GM18867 (cell line): ENCODE measurements around the gene COL2A1.

Experiments used
- ATAC-seq: cut with Tn5 transposase; IDR thresholded peaks from one replicate; pipeline ENCODE4 v1.9.1; 2021; ENCODE audit warnings: mild to moderate bottlenecking, moderate library complexity; ENCODE audit not compliant: unreplicated experiment

The COL2A1 gene

DNA sequence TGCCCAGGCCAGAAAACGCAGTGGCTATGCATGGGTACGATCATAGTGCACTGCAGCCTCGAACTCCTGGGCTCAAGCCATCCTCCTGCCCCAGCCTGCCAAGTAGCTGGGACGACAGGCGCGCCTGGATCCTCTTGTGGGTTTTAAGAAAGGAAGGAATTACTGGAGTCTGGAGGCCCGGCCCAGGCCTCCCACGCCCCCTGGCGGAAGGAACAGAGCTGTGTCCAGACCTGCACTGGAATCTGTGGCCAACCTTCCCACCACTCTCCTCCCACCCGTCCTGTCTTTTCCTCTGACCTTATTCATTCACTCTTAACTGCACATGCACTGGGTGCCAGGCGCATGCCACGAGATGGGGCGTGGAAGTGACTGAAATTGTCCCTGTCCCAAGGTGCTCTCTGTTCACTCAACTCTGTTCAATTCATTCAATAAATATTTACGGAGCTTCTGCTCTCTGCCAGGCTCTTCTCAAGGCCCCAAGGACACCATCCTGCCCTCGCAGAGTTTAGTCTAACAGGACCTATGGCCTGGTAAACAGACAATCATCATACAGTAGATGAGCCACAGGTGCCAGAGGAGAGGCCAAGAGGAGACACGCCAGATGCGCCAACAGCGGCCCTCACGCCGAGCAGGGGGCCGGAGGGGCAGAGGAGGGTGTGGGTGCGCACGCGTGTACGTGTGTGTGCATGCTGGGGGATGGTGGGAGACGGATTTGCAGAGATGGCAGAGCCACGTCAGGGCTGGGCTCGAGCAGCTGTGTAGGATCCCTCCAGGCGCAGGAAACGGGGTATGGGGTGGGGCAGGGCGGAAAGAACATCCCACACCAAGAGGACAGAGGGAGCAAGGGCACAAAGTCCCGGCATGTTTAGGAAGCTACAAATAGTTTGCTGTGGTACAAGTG is 54.6 kb downstream of the COL2A1 start:
- ATAC-seq = peak; percentile 71

DNA sequence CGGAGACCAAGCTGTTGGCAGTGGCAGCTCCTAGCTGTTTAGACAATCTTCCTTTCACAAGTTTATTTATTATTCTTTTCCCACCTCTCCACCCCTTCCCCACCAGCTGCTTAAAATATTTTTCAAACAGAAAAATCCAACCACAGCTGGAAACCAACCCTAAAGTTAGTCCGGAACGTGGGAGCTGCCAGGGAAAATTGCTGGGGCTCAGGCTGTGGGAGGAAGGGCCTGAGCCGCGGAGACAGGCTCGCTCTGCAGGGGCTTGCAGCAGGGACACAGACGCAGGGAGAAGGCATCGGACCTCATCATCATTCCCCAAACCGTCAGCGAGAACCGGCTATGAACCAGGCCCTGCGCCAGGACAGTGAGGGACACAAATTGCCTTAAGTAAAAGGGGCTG is 56.9 kb downstream of the COL2A1 start:
- ATAC-seq = no peak

DNA sequence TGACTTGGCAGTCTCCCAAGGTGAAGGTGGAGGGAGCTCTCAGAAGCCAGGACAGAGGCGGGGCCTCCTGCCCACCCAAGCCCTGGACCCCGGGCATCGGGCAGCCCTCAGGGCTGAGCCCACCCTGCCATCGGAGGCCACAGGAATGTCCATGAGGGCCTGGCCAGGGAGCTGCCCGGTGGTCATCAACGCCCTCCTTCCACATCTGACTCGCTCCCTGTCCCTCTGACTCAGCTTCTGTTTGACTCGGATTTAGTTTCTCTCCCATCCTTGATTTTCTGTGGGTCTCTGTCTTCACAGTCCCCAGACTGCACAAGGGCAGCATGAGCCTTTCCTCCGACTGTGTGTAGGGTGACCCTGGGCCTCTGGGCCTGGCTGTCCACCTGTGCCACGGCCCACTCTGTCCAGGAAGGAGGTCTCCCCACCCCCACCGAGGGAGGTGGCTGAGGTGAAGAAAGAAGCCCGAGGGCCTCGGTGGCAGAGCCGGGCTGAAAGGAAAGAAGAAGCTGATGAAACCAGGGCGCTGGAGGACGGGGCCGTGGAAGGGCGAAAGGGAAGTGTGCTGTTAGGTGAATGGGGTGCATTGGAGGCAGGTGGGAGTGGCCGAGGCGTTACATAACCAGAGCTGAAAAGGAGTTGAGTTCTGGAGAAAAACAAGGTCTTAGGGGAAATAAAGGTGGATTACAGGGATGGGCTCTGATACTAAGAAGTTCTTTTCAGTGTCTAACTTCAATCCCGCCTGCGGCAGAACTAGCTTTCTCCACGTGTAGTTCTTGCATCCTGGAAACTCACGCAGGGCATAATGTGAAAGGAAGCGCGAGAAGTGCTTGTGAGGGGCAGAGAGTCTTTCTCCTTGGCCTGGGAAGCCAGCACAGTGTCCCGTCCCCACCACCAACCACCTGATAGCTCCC is 57.6 kb downstream of the COL2A1 start:
- no peak for ATAC-seq

DNA sequence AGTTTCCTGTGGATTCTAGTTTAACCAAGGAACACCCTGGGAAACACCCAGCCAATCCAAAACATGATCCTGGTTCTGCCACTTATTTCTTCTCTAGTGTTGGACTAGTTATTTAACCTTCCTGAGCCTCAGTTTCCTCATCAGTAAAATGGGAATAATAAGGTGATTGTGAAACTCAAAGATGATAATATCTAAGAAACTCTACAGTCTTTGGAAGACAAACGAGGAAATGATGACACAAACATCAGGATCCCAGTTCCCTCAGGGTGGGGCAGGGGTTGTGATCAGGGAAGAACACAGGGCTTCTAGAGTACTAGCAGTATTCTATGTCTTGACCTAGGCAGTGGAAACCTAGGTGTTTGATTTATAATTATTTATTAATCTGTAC is 58.9 kb downstream of the COL2A1 start:
- no peak for ATAC-seq

DNA sequence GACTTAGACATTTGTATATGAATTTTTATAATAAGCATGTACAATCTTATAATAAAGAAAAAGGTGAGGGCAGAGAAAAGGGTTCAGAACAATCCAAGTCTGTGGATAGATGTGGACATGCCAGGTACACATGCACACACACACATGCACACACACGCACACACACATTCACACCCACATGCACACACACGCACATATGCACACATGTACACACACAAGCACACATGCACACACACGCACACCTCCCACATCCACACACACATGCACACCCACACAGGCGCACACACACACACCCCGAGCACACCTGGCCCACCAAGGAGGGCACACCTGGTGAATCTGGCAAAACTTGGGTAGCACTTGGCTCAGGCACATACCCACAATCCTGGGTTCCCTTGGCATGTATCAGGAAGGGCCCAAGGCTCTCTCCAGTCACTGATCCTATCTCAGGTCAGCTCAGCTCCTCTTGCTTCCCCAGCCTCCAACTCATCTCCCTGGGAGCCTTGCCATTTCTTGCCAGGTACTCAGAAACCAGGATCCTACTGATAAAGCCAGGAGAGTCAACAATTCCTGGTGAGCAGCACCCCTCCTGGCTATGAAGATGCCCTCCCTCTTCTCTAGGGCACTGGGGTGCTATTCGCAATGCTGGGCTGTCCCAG is 59.5 kb downstream of the COL2A1 start:
- no peak for ATAC-seq

DNA sequence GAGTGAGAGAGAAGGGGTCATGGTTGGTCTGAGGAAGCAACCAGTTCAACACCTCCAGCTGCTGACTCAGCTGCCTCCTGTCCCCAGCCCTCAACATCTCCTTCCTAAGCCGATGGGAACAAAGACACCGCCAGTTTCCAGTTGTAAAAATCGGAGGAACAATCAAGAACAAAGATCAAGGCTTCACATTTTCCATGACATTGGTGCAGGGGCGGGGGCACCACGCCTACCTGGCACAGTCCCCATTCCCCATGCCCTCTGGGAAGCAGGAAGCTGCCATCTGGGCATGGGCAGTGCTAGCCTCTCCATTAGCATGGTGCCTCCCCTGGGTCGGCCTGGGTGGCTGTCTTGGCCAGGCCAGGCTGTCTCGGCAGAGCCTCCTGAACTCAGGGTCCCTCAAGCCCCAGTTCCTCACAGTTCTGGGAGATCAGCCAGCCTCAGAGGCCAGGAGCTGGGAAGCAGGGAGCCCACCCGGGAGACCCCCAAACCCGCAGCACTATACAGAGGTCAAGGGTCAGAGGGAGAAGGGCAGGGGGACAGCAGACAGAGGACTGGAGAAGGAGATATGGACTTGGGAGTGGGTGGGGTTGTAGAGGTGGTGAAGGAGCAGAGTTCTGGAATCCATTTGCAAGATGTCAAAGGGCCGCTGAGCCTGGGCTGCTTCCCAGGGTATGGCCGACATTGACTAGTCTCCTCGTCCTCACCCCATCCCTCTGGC is 60.5 kb downstream of the COL2A1 start:
- ATAC-seq = no peak

DNA sequence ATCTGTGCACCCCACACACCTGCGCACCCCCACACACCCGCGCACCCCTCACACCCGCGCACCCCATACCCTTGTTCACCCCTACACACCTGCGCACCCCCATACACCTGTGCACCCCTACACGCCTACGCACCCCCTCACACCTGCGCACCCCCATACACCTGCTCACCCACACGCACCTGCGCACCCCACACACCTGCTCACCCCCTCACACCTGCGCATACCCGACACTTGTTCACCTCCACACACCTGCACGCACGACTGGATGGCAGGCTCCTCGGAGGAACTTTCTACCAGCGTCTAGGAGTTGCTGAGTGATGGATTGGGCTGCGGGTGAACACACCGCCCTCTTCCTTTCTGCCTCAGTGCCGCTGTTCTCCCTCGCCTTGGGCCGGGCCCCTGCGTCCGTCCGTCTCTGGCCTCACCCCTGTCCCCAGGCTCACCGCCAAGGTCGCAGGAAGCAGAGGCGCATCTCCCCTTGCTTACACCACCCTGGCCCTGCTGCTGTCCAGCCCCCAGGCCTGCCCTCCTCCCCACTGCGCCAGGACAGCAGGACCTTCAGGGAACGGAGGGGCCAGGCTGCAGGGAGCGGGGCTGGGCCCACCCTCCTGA is 61.6 kb downstream of the COL2A1 start:
- no peak for ATAC-seq

DNA sequence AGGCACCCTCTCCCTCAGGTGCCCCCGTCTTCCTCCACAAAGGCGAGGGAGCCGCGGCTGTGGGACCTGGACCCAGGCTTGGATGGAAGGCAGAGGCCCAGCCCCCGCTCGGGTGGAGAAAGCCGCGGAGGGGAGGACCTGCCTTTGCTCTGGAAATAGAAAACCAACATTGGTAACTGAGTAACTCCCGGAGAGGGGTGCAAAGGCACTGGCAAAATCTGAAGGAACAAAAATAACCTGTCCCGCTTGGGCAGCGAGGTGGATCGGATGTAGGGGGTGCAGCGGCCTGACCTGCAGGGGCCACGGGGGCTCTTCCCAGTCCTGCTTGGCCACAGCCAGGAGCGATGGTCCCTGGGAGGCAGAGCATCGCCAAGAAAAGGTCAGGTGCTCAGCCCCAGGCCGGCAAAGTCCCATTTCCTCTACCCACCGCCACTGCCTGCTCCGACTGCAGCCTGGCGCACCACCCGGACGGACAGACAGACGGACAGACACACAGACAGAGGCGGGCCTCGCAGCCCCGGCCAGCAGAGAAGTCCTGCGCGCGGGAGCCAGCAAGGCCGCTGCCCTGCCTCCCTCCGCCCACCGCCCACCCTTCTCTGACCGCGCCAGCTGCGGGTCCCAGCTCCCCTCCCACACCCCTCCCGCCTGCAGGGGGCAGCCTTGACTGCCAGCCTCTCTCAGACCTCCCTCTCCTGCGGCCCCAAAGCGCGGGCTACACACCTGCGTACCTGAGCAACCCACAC is 62.2 kb downstream of the COL2A1 start:
- no peak for ATAC-seq

DNA sequence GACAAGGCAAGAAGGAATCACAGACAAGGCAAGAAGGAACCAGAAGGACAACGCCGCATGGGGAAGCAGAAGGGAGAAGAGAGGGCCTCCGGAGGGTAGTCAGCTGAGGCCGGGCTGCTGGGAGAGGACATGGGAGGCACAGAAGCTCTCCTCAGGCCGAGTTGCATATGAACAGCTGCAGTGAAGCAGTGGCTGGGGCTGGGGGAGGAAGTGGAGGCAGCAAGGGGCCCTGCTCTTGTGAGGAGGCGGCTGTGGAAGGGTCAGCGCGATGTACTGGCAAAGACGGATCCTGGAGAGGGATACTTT is 62.8 kb downstream of the COL2A1 start:
- no peak for ATAC-seq

DNA sequence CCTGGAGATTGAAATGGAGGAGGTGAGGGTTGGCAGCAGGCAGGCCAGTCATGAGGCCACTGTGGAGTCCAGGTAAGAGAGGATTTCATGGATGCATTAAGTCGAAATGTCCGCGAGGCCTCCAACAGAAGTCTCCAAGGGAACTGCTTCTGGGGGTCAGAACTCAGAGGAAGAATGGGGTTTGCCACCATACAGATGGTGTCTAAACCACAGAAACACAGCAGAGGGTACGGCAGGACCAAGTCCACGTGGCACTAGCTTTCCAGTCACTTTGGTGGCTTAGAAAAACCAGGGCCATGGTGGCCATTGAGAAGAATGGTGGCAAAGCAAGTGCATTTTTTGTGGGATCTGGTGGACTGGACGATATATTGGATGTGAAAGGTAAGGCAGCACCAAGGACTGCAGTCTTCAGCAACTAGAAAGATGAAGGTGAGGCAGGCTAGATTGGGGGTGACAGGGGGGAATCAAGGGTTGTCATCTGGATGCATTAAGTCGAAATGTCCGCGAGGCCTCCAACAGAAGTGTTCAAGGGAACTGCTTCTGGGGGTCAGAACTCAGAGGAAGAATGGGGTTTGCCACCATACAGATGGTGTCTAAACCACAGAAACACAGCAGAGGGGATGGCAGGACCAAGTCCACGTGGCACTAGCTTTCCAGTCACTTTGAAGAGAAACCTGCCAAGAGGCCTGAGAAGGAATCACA is 63.4 kb downstream of the COL2A1 start:
- no peak for ATAC-seq

DNA sequence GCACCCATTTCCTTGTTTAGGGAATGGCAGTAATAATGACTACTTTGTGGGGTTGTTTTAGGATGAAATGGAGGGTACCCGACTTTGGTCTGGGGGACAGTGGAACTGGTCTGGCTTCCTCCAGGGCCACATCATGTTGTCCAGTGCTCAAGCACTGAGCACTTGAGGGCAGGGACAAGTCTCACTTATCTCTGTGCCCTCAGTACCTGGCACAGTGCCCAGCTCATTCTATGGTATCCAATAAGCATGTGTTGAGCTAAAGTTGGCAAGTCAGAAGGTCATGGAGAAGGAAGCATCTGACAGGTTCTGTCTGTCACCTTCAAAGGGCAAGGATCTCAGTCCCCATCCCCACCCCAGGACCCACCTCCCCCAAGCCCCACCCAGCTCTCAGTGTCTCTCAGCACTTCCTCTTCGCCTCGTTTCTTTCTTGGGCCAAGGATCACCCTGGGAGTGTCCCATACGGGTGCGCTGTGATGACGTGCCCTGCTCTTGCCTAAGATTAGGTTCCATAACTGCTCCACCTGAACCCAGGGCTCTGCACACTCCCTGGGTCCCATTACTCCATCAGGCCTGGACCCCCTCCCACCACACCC is 65.2 kb downstream of the COL2A1 start:
- ATAC-seq = no peak

DNA sequence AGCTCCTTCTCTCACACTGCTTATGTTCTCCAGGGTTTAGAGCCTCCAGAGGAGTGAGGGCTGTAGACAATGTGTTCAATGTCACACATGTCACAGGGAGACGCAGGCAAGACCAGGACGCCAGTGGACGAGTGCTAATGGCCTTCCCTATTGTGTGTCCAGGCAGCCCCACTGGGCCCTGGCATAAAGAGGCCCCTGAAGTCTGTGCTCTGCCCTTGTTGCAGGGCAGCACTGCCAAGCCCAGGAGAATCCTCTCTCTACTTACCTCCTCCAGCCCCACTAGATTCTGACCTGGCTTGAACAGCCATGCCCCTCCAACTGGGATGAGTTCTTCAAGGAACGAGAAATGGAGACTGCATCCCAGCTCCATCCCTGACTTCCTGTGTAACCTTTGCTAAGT is 65.7 kb downstream of the COL2A1 start:
- ATAC-seq = no peak

DNA sequence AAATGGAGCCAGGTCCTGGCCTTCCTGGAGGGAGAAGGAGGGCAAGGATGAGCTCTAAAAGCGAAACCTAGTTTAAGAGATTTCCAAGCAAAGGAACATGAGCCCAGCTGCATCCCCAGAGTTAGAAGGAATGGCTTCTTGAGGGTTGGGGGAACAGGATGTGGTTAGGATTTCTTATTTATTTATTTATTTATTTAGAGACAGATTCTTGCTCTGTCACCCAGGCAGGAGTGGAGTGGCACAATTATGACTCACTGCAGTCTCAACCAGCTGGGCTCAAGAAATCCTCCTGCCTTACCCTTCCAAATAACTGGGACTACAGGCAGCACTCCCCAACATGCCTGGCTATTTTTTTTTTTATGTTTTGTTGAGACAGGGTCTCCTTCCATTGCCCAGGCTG is 66.2 kb downstream of the COL2A1 start:
- no peak for ATAC-seq

DNA sequence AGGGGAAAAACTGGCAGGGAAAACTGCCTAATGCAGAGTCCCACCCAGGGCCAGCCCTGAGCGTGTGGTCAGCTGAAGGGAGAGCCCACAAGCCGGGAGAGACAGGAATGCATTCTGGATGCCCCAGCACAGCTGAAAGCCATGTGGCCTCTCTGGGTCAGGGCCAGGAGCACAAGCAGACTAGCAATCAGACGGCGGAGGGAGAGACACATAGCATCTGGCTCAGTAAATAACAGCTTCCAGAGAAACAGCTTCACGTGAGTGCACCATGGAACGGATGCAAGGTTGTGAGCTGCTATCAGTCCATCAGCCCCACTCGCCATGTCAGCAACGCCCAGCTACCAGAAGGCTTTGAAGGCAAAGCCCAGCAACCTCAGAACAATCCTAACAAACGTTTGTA is 69.1 kb downstream of the COL2A1 start:
- no peak for ATAC-seq

DNA sequence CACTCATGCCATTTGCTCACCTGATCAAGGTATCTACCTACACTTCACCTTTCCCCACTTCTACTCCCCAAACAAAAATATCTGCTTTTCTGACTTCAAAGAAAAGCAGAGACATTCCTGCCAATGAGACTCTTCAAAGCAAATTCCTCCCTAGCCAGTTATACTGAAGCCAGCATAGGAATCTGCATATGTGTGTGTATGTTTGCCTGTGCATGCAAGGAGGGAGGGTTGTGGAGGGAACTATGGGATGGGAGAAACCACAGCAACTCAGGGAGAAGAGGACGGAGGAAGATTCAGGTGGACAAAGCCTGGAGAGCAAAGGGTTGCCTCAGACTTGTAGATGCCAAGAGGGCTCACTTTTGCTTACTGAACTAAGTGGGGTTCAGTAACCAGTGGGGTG is 73.1 kb downstream of the COL2A1 start:
- no peak for ATAC-seq

DNA sequence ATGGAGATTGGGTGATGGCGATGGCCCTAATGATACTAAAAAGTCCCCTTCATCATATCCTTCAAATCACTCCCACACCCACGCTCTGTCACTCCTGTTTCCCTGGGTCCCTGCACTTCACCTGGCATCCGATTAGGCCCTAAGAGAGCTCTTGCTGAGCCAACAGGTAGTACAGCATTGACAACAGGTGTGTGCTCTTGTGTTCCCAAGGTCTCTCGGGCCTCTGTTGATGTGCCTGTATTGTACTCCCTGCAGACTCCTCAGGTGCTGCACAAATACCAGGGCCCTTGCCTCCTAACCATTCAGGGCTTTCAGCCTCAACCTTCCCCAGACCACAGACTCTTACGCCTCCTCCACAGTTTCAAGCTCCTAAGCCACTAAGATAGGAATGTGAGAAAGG is 73.6 kb downstream of the COL2A1 start:
- no peak for ATAC-seq

DNA sequence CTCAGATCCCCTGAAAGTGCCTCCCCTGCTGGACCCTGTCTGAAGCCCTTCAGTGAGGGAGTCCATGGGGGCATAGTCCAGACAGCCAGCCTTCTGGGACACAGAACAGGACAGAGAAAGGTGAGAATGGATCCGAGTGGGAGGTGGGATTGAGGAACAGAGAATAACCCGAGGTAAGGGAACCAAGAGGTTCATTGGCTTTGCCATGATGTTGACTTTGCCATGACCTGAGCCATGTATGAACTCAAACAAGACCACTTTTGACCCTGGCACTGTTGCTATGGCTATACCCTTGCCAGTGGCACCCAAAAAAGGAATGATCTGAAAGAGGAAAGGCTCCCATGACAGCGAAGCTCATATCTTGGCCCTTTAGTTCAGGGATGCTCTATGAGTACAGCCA is 76.9 kb downstream of the COL2A1 start:
- no peak for ATAC-seq
